Fibroblast of lung (primary cell): ENCODE data around the gene OR4K2.
"Not testable (repeated sequence)": the region's sequence is repeated elsewhere in the genome, so short reads cannot be mapped to it uniquely, and the experiment has no call there.

ENCODE experiments used
- EZH2 ChIP-seq: IDR thresholded peaks from 2 replicates; pipeline ENCODE4 v1.5.1; 2012; ENCODE audit warnings: low read length, control low read depth, mild to moderate bottlenecking; ENCODE audit errors: missing control alignments
- TF ChIP-seq, protein P1 (sequence below), 2 donors: IDR thresholded peaks in 1 of 2; conservative IDR thresholded peaks in 1 of 2; 1 replicate in 1 of 2; 2 replicates in 1 of 2; pipeline ENCODE4 v1.5.1; 2011 to 2012; ENCODE audit warnings: low read length in 2 of 2, control low read depth in 1 of 2, inconsistent platforms in 1 of 2, low read depth in 1 of 2, mild to moderate bottlenecking in 1 of 2

DNA sequence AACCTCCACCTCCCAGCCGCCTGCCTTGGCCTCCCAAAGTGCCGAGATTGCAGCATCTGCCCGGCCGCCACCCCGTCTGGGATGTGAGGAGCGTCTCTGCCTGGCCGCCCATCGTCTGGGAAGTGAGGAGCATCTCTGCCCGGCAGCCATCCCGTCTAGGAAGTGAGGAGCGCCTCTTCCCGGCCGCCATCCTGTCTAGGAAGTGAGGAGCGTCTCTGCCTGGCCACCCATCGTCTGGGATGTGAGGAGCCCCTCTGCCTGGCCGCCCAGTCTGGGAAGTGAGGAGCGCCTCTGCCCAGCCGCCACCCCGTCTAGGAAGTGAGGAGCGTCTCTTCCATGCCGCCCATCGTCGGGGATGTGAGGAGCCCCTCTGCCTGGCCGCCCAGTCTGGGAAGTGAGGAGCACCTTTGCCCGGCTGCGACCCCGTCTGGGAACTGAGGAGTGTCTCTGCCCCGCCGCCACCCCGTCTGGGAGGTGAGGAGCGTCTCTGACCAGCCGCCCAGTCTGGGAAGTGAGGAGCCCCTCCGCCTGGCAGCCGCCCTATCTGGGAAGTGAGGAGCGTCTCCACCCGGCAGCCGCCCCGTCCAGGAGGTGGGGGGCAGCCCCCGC lies 8.8 kb upstream of the OR4K2 start:
- not testable (repeated sequence) for TF ChIP-seq EZH2
- TF ChIP-seq, protein P1, sequence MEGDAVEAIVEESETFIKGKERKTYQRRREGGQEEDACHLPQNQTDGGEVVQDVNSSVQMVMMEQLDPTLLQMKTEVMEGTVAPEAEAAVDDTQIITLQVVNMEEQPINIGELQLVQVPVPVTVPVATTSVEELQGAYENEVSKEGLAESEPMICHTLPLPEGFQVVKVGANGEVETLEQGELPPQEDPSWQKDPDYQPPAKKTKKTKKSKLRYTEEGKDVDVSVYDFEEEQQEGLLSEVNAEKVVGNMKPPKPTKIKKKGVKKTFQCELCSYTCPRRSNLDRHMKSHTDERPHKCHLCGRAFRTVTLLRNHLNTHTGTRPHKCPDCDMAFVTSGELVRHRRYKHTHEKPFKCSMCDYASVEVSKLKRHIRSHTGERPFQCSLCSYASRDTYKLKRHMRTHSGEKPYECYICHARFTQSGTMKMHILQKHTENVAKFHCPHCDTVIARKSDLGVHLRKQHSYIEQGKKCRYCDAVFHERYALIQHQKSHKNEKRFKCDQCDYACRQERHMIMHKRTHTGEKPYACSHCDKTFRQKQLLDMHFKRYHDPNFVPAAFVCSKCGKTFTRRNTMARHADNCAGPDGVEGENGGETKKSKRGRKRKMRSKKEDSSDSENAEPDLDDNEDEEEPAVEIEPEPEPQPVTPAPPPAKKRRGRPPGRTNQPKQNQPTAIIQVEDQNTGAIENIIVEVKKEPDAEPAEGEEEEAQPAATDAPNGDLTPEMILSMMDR (conservative IDR thresholded peaks at IDR 0.05 in 1 of 2, IDR thresholded peaks at IDR 0.05 in 1 of 2; ENCODE audit: low read depth in 1 of 2, low read length in 2 of 2), result not testable (repeated sequence)
